ENCODE results near the gene DHRSX. TPM values are rescaled to one million over a fixed set of nuclear protein-coding genes. Genes with fewer than 3 reads are reported as not detected.

Gene DHRSX
- total and polyA plus RNA-seq, 9 donors, result 12.2 to 25.9 (median 20.4) TPM

- Histone ChIP-seq H3K27ac (no peak overlapping the region), H3K9me3 (peaks cover 0 to 4% of the 10 kb centered on the region in 2 donors), H3K36me3 (no peaks in the 10 kb centered on the region), H3K27me3 (no peaks in the 10 kb centered on the region), H3K4me1 (ENCODE audit: insufficient read depth) (no peaks in the 10 kb centered on the region), H3K4me3 (no peak overlapping the region)
- WGBS, 3 donors, result 93 to 97% (median 94%) methylated on average over 9 of the region's 9 CpGs
- DNase-seq, result no peak
- intact Hi-C loops (cut with DNase I), result no loop called here
- TF ChIP-seq POLR2A (IDR thresholded peaks at IDR 0.05) (no peak), EP300 (IDR thresholded peaks at IDR 0.05) (no peak)
- TF ChIP-seq, protein P1, sequence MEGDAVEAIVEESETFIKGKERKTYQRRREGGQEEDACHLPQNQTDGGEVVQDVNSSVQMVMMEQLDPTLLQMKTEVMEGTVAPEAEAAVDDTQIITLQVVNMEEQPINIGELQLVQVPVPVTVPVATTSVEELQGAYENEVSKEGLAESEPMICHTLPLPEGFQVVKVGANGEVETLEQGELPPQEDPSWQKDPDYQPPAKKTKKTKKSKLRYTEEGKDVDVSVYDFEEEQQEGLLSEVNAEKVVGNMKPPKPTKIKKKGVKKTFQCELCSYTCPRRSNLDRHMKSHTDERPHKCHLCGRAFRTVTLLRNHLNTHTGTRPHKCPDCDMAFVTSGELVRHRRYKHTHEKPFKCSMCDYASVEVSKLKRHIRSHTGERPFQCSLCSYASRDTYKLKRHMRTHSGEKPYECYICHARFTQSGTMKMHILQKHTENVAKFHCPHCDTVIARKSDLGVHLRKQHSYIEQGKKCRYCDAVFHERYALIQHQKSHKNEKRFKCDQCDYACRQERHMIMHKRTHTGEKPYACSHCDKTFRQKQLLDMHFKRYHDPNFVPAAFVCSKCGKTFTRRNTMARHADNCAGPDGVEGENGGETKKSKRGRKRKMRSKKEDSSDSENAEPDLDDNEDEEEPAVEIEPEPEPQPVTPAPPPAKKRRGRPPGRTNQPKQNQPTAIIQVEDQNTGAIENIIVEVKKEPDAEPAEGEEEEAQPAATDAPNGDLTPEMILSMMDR (IDR thresholded peaks at IDR 0.05), result no peak
Measured at GRCh38 chrX:2237976-2238375, 262.8 kb downstream of the DHRSX start.

GRCh38 chrX:2231570-2232192 lies 269.1 kb downstream of the DHRSX start:
- no peak overlapping the region for H3K27ac ChIP-seq
- intact Hi-C loops (cut with DNase I), result no loop called here
- no peak overlapping the region for H3K4me3 ChIP-seq
- H3K36me3 ChIP-seq, result no peaks in the 10 kb centered on the region
- no peaks in the 10 kb centered on the region for H3K4me1 ChIP-seq (ENCODE audit: insufficient read depth)
- no peaks in the 10 kb centered on the region for H3K27me3 ChIP-seq
- TF ChIP-seq, protein P1 (IDR thresholded peaks at IDR 0.05), result no peak
- no peak for TF ChIP-seq POLR2A (IDR thresholded peaks at IDR 0.05)
- no peak for TF ChIP-seq EP300 (IDR thresholded peaks at IDR 0.05)
- no peaks in the 10 kb centered on the region for H3K9me3 ChIP-seq
- DNase-seq, result no peak
- 93 to 97% (median 94%) methylated on average over 2 of the region's 2 CpGs for WGBS, 3 donors

- Histone ChIP-seq H3K27me3 (no peaks in the 10 kb centered on the region), H3K4me1 (ENCODE audit: insufficient read depth) (no peaks in the 10 kb centered on the region), H3K9me3 (no peaks in the 10 kb centered on the region), H3K36me3 (no peaks in the 10 kb centered on the region), H3K4me3 (no peak overlapping the region), H3K27ac (no peak overlapping the region)
- TF ChIP-seq POLR2A (IDR thresholded peaks at IDR 0.05), result no peak
- no peak for TF ChIP-seq EP300 (IDR thresholded peaks at IDR 0.05)
- TF ChIP-seq, protein P1 (IDR thresholded peaks at IDR 0.05), result no peak
- 95 to 97% (median 96%) methylated on average over 4 of the region's 4 CpGs for WGBS, 3 donors
- intact Hi-C loops (cut with DNase I), result no loop called here
- DNase-seq, result no peak
Measured at GRCh38 chrX:2230457-2230856, 270.3 kb downstream of the DHRSX start.

DNA sequence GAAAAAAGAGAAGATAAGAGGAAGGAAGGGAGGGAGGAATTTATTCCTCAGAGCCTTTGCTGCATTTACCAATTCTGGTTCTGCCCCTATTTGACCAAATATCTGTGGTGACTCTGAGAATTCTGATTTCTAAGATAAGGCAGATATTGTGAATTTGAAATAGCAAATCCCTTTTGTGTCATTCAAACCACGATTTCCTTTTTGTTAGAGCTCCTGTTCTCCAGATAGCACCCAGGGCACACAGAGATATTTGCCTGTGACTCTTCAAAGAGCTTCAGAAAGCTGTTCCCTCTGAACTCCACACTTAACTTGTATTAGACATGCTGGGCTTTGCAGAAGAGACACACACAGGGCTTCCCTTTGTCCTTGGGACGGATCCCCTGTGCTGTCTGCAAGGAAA lies 272.2 kb downstream of the DHRSX start:
- Histone ChIP-seq H3K36me3 (no peaks in the 10 kb centered on the region), H3K27me3 (no peaks in the 10 kb centered on the region), H3K4me3 (no peak overlapping the region), H3K4me1 (ENCODE audit: insufficient read depth) (no peaks in the 10 kb centered on the region), H3K27ac (no peak overlapping the region), H3K9me3 (no peaks in the 10 kb centered on the region)
- DNase-seq, result no peak
- no peak for TF ChIP-seq EP300 (IDR thresholded peaks at IDR 0.05)
- TF ChIP-seq, protein P1 (IDR thresholded peaks at IDR 0.05), result no peak
- no peak for TF ChIP-seq POLR2A (IDR thresholded peaks at IDR 0.05)
- intact Hi-C loops (cut with DNase I), result no loop called here
- WGBS, 3 donors, result 79 to 87% (median 84%) methylated on average over 2 of the region's 2 CpGs
